DMS153 treated with DMSO at 0.1 percent for 48 hours (cell line): ENCODE data around the gene SF3B1.
"Not testable (repeated sequence)": the region's sequence is repeated elsewhere in the genome, so short reads cannot be mapped to it uniquely, and the experiment has no call there.

ENCODE experiments used
- DNase-seq: peaks from one replicate; lab custom pipeline; 2025; ENCODE audit not compliant: unreplicated experiment; lab: John Stamatoyannopoulos, UW

Gene SF3B1

DNA sequence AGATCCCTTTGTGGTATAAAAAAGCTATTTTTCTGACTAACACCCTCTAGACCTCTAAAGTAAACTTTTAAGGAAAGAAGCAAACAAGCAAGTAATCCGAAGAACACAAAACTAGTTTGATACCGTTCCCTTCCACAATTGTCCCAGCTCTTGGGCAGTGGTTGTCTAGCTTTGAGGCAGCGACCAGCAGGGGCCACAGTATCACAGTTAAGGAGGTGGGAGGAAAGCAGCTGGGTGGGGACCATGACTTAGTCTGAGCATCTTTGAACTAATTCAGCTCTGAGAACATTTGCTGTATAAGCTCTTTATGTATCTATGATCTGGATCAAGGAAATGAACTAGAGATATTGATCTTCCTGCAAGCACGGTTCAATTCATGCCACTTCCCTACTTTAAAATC lies 51.0 kb downstream of the SF3B1 start:
- DNase-seq: no peak

DNA sequence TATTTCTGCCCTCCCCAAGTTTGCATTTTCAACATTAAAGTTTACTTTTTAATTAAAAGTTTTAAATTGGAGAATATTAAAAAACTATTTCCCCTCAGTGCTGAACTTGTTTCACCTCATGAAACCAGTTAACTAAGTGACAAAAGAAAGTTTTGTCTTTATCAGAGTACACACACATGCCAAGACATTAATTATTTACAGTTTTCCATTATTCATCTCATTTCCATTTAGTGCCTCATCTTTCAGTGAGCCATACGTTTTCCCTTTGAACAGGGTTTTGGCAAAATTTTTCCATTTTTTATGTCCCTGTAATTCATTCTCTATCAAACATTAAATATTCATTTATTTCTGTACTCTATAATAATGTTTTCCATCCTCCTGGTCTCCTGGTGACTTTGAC lies 53.2 kb downstream of the SF3B1 start:
- DNase-seq: no peak

DNA sequence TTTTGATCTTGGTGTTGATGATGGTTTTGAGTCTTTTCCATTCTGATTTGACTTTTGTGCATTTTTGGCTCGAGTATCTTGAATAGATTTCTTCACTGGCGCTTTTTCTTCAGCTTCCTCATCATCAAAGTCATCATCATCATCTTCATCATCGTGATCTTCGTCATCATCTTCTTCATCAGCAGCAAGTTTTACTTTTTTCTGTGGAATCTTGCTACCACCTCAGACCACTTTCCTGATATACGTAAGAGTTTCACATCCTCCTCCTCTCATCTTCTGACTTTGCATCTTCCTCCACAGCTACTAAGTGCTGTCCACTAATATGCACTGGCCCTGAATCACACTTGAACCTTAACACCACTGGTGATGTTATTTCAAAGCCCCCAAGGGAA lies 54.9 kb downstream of the SF3B1 start:
- DNase-seq: not testable (repeated sequence)

DNA sequence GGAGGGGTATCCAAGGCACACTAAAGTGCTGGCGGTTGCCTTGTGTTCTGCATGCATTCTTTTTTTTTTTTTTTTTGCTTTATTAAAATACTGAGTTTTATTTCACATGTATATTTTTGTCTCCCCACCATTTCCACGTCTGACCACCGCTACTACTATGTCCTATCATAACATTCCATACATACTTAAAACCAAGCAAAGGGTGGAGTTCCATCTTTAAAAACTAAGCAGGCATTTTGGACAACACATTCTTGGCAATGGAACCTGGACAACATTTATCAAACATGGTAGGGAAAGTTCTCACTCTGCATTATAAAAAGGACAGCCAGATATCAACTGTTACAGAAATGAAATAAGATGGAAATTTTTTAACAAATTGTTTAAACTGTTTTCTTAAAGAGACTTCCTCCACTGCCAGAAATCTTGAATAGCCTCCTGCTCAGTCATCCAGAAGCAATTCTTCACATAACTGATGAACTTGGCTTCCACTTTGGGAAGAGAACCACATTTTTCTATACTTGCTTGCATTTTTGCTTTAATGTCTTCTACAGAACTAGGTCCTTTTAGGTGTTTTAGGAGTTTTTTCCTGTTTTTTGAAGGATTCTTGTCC lies 55.4 kb downstream of the SF3B1 start:
- not testable (repeated sequence) for DNase-seq

DNA sequence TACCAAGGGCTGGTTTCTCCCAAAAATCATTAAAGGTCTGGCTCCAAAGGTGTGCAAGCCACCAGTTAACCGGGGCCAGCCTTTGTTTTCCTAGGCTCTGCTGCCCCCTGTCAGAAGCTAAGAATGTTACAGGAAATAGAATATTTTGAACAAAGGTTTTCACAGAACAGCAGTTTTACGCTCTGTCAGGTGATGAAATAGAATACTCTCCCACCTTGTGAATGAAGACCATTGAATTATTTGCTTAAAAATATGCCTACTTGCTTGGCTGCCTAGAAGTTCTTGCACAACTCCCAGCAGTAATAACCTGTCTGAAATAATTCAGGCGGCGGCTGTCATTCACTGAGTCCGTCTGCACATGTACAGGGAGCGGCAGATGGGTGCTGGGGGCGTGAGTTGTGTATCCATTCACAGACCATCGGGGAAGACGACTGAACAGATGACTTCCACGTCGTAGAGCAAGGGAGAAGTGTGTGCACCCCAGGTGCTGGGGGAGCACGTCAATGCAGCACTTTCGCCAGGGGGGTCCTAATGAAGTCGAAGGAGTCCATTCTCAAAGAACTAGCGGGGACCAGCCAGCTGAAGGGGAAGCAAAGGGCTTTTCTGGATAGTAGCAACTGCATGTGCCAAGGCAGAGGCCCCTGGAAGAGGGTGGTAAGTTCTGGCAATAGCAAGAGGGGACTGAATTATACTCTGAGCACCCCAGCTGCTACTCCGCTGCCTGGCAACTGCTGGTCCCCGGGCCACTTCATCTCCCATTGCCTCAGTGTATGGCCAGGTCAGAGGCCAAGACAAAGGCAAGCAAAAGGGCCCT lies 56.1 kb downstream of the SF3B1 start:
- DNase-seq: peak; percentile 79

DNA sequence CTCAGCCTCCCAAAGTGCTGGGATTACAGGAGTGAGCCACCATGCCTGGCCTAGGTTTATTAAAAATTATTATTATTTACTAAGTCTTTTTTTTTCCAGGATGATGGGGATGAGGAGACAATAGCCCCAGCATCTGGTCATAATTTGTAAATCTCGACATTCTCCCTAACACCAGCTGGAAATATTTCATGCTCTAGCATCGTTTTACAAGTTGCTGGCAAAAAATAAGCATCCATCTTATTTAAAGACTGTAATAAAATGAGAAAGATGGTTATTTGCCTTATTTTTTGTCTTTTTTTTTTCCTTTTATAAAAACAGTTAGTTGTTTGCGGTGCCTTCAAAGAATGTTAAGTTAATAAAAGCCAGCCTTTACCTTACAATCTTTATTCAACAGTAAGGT lies 56.7 kb downstream of the SF3B1 start:
- no peak for DNase-seq

DNA sequence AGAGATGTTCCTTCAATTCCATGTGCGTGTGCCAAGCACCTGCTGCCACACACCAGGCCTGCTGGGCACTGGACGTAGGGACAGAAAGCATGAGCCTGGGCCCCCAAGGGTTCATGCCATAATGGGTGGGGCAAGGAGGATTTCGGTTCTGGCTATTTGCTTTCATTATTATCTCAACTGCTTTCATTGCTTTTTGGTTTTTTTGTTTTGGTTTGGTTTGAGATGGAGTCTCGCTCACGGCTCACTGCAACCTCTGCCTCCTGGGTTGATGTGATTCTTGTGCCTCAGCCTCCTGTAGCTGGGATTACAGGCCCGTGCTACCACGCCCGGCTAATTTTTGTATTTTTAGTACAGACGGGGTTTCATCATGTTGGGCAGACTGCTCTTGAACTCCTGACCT lies 57.2 kb downstream of the SF3B1 start:
- no peak for DNase-seq

DNA sequence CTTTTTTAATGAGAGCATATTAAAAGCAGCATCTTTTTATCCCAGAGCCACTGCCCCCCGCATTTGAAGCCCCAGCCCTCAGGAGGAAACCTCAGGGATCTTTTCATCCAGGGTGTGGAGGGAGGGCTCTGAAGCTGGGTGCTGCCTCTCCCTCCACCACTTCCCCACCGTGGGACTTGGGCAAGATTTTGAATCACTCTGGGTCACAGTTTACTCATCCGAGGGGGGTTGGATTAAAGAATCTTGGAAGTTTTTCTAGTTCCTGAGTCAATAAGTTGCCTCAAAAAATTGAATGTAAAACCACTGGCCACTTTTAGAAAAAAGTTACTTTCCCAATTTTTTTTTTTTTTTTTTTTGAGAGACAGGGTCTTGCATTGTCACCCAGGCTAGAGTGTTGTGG lies 62.2 kb downstream of the SF3B1 start:
- DNase-seq: no peak

DNA sequence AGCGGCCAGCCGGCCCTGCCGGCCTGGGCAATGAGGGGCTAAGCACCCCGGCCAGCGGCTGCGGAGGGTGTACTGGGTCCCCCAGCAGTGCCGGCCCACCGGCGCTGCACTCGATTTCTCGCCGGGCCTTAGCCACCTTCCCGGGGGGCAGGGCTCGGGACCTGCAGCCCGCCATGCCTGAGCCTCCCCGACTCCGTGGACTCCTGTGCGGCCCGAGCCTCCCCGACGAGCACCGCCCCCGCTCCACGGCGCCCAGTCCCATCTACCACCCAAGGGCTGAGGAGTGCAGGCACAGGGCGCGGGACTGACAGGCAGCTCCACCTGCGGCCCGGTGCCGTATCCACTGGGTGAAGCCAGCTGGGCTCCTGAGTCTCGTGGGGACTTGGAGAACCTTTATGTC lies 64.2 kb downstream of the SF3B1 start:
- not testable (repeated sequence) for DNase-seq

DNA sequence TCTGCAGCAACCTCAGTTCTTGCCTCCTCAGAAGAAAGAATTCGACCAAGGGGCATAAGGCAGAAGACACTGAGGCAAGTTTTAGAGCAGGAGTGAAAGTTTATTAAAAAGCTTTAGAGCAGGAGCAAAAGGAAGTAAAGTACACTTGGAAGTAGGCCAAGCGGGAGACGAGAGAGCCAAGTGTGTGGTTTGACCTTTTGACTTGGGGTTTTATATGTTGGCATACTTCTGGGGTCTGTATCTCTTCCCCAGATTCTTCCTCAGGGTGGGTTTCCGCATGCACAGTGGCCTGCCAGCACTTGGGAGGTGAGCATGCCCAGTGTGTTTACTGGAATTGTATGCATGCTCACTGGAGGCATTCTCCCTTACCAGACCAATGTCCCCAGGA lies 64.9 kb downstream of the SF3B1 start:
- no peak for DNase-seq

DNA sequence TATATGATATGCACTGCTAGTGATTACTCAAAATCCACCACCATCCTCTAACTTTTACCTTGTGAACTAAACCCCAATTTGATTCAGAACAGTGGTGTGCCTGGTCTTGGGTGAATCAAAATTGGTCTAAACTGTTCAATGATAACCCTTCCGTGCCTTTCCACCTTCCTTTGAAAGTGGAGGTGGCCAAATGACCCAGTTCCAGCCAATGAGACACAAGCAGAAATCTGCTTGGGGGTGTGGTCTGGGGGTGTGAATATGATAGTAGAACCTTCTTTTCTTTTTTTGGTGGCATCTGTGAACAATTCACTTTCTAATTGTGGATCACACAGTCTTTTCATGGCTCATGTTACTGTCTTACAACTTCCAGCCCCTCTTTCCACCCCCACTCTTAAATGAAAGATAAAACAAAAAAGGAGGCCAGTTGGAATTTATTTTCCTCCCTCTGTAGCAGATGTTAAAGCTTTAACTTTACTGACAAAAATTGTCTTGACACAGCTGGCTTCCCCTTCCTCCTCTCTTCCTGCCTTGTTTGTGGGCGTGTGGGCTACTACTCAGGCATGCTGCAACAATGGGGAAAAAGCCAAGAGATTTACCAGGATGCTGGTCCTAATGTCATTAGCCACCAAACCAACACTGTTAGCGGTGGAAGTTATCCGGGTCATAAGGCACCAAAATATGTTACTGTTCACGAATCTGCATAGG lies 65.4 kb downstream of the SF3B1 start:
- no peak for DNase-seq

DNA sequence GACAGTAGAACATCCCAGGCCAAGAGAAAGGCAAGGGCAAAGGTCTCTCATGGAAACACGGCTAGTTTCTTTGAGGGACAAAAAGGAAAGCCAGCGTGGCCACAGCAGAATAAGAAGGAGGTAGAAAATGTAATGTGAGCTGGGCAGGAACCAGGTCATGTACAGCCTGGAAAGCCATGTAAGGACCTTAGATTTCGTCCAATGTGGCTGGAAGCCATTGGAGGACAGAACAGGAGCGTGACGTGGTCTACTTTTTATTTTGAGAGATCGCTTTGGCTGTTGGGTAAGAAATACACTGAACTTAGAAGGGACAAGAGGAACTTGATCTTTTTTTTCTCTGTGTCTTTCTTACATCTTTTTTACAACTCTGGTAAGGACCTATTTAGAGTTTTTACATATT lies 66.4 kb downstream of the SF3B1 start:
- no peak for DNase-seq

DNA sequence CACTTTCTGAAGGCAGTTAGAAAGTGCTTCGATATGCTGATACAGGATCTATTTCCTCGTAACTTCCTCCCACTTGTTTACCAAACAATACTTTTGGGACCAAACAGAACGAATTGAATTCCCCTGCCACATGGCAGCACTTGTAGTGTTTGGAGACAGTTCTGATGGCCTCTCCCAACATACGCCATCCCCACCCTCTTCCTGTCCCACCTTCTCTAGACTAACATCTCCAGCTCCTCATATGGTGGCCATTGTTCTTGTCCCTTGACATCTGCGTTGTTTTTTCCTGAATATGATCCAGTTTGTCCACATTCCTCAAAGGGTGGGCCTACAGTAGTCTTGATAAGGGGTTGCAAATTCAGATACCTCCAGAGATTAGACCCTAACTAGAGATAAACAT lies 70.8 kb downstream of the SF3B1 start:
- DNase-seq: no peak

DNA sequence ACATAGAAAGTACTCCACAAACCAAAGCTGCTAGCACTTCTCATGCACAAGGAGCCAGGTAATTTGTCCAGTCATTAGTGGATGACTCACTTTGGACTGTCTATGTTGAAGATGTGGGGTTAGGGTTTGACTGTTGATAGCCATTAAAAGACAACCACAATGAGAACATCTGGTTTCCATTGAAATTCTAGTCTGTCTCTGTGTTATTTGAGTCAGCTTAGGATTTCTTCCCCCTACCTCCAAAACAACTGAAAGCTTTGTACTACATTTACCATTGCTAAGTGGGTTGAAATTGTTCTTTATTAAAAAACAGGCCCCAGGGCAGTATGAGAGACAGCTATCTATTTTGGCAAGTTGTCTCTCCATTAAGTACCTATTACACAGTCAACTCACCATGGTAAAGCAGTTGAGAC lies 74.1 kb downstream of the SF3B1 start:
- DNase-seq: no peak

DNA sequence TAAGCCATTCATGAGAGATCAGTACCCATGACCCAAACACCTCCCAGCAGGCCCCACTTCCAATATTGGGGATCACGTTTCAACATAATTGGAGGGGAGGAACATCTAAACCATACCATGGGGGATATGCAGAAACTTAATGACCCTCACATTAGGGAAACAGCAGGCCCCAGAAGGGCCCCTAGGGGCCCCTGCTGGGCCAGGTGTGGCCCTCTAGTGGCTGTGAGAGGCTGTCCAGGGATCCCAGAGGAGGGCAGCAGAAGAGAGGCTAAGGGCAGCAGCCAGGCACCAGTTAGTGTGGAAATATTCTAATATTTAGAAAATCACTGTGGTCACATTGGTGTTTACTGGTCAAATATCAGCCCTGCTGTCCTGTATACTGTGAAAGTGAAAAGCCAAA lies 75.0 kb downstream of the SF3B1 start:
- DNase-seq: no peak

DNA sequence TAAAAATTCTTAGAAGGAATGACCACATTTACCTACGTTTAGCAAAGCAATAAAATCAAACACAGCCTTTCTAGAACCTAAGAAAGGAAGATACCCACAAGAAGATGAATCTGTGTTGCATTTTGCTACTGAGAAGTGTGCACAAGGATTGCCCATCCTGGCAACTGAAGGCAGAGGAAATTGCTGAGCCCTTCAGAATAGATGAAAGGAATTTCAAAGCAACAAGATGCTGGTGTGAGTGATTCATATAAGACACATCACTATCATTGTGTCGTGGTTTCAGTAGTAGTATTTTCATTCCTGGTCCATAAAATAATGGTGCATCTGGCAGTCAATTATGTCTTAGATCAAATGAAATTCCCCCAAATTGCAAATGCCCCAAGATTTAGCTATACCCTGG lies 75.9 kb downstream of the SF3B1 start:
- no peak for DNase-seq

DNA sequence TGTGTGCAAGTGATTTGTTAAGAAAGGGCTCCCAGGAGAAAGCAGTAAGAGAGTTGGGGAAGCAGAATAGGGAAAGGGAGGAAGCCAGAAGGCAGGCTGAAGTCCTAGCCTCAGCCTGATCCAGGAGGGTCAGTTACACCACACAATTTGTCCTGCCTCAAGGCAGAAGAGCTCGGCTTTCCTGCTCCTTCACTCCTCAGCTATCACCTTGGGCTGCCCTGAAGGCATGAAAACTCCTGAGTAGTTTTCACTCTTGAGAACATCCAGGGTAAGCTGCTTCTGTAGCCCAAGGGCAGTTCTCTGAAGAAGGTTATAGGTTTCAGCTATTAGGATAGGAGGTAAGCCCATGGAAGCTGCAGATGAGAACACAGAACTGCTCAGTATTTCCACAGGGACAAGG lies 76.8 kb downstream of the SF3B1 start:
- no peak for DNase-seq

DNA sequence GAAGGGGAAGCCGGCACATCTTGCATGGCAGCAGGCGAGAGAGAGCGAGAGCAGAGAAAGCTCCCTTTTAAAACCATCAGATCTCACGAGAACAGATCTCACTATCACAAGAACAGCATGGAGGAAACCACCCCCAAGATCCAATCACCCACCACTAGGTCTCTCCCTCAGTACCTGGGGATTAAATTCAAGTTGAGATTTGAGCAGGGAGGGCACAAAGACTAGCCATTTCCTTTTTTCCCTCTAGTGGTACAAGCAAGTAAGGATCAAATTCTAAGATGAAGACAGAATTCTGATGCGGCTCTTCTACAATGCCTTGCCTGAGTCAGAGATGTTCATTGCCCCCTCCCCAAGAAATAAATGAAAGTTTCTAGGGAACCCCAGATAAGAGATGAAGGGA lies 78.7 kb downstream of the SF3B1 start:
- DNase-seq: no peak

DNA sequence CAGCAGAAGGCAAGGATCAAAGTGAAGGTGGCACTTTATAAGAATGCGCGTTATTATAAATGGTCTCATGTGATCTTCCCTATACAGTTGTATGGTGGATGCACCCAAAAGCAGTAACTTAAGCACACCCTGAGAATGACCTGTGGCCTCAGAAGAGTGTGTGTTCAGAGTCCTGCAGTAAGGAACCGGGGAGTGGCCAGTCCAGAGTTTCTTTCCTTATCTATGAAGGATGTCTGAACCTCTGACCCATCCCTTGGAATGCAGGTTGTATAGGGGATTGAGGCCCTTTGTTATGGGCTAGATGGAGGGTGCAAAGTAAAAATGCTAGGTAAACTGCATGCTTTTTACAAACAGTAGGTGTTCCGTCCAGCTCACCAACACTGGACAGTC lies 80.7 kb downstream of the SF3B1 start:
- no peak for DNase-seq

DNA sequence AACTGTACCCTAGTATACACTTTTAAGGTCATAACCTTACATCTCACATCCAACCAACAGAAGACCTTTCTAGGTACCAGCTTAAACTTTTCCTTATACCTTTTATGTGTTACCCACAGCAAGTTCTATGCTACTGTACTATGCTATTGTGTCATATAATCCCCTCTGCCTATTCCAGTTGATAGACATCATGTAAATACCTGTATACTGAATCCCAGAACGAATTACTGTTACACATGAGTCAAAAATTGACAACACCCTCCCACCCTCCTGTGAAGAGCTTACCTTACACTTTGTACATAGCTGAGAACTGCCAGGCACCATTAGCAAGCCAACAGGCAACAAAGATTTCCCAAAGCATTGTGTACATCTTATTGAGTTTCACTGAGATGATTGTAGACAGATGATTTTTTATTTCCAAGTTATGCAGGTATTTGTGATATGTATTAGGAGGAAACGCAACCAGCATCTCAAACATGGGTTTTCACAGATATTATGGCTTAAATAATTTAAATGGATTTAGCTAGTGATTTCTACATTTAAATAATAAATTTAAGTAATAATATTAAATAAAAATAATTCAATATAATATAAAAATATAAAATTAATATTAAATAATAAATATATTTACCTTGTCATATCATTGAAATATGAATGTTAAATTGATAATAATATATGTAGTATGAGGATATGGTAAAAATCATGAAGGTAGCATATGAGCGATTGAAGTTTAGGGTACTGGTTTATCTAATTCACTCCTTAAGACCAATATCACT lies 81.2 kb downstream of the SF3B1 start:
- no peak for DNase-seq

DNA sequence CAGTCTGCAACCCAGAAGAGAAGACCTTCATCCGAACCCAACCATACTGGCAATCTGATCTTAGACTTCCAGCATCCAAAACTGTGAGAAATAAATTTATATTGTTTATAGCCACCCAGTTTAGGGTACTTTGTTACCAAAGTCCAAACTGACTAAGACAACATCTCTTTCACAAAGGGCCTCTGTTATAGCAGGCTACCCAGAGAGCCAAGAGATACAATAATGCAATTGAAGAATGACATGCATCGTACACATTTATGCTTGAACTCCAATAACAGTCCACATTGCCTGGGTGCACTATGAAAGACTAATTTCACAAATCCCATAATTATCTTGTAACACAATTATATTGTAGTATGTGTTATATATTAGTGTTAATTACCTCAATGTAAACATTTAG lies 85.1 kb downstream of the SF3B1 start:
- no peak for DNase-seq
